Right atrium auricular region (tissue), 2 donors: ENCODE data around the gene CACYBP. TPM values are rescaled to one million over a fixed set of nuclear protein-coding genes. Genes with fewer than 3 reads are reported as not detected.

Experiments
- DNase-seq: peaks from one replicate; pipeline ENCODE4 v3.0.0-alpha.2; 2019; ENCODE audit warnings: low spot score
- H3K27ac ChIP-seq, 2 donors: fragments of 200-600 bp; sonication (generic); 1 replicate in 1 of 2; 2 replicates in 1 of 2; pipeline ENCODE4 v1.5.1; 2016 to 2019
- H3K27me3 ChIP-seq, 2 donors: fragments of 200-600 bp; sonication (generic); one replicate each; pipeline versions ENCODE4 v1.5.1 to v1.6.0; 2017 to 2019
- H3K36me3 ChIP-seq: fragments of 200-600 bp; sonication (generic); one replicate; pipeline ENCODE4 v1.5.1; 2016
- H3K4me1 ChIP-seq, 2 donors: fragments of 200-600 bp; sonication (generic); one replicate each; pipeline versions ENCODE4 v1.5.1 to v1.6.0; 2017 to 2019
- H3K4me3 ChIP-seq, 2 donors: fragments of 200-600 bp; sonication (generic); 1 replicate in 1 of 2; 2 replicates in 1 of 2; pipeline ENCODE4 v1.5.1; 2017 to 2019; ENCODE audit warnings: mild to moderate bottlenecking in 1 of 2, moderate library complexity in 1 of 2
- H3K9me3 ChIP-seq, 2 donors: fragments of 200-600 bp; sonication (generic); one replicate each; pipeline ENCODE4 v1.5.1; 2019
- total RNA-seq, 2 donors: library from RNA; depleted of rRNA; stranded (reverse); fragments of >200 nt; gene quantifications; one replicate each; pipeline ENCODE4 v1.1.0, GENCODE V29; 2016
- TF ChIP-seq, protein P1 (sequence below), 2 donors: fragments of 200-600 bp; sonication (generic); IDR thresholded peaks; one replicate each; pipeline ENCODE4 v1.5.1; 2019; ENCODE audit warnings: antibody characterized with exemption in 2 of 2

CACYBP gene
- total RNA-seq, 2 donors from 2014 or later = 40.5 to 59.7 TPM

- no peak for DNase-seq
- H3K27ac ChIP-seq = peak overlapping the region; percentile 59 to 74
- H3K4me3 ChIP-seq = no peak overlapping the region
- H3K36me3 ChIP-seq = peaks cover 6% of the 10 kb centered on the region
- no peaks in the 10 kb centered on the region for H3K9me3 ChIP-seq
- H3K4me1 ChIP-seq = peaks cover 0 to 14% of the 10 kb centered on the region in 2 donors
- H3K27me3 ChIP-seq = no peaks in the 10 kb centered on the region
- TF ChIP-seq, protein P1, sequence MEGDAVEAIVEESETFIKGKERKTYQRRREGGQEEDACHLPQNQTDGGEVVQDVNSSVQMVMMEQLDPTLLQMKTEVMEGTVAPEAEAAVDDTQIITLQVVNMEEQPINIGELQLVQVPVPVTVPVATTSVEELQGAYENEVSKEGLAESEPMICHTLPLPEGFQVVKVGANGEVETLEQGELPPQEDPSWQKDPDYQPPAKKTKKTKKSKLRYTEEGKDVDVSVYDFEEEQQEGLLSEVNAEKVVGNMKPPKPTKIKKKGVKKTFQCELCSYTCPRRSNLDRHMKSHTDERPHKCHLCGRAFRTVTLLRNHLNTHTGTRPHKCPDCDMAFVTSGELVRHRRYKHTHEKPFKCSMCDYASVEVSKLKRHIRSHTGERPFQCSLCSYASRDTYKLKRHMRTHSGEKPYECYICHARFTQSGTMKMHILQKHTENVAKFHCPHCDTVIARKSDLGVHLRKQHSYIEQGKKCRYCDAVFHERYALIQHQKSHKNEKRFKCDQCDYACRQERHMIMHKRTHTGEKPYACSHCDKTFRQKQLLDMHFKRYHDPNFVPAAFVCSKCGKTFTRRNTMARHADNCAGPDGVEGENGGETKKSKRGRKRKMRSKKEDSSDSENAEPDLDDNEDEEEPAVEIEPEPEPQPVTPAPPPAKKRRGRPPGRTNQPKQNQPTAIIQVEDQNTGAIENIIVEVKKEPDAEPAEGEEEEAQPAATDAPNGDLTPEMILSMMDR (IDR thresholded peaks at IDR 0.05) = no peak
Observed at GRCh38 chr1:174989536-174990220, 10.1 kb upstream of the CACYBP start.

DNA sequence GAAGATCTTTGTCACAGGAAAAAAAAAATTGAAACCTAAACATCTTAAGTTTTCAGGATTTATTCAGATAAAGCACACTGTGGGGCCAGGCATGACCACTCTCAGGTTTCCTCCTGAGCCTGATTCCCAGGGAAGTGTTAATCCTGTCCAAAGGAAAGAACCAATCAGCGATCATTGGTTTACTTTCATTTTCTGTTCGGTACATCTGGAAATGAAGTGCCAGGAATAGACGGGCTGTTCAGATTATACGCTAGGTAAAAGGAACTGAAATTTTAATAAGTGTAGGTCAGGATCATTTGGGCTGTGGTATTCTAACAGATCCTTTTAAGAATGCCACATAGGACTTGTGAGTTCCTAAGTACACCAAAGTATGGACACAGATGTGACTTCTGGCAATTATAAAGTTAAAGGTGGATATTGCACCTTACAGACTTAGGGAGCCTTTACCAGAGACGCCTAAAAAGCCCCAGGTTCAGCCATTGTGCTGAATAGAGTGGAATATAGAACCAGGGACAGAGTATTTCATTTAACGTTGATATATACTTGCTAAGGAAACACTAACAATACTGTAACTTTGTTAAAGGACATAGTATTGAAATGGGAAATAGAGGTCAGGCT, 9.3 kb upstream of the CACYBP start:
- no peaks in the 10 kb centered on the region for H3K27me3 ChIP-seq
- peak overlapping the region; percentile 59 to 74 for H3K27ac ChIP-seq
- no peaks in the 10 kb centered on the region for H3K9me3 ChIP-seq
- H3K36me3 ChIP-seq = peaks cover 6% of the 10 kb centered on the region
- TF ChIP-seq, protein P1 (IDR thresholded peaks at IDR 0.05) = no peak
- H3K4me1 ChIP-seq = peaks cover 0 to 14% of the 10 kb centered on the region in 2 donors
- H3K4me3 ChIP-seq = peak overlapping the region; percentile 20 to 50
- DNase-seq = no peak

DNA sequence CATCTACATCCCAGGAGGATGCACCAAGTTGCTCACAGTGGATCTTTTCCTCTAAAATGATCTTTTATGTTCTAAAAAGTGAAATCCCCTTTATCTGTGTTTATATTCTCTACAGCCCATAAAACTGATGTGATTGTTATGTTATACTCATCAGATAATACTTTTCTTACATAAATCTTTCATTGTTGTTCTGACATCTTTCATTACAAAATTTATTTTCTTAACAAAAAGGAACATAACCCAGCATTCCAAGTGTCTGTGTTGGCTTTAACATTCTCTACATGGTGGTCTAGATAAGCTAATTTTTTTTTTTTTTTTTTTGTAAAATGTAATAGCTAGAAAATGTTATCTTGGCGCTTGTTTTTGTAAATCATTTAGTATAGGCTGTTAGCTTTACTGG, 8.3 kb upstream of the CACYBP start:
- H3K9me3 ChIP-seq = no peaks in the 10 kb centered on the region
- H3K4me3 ChIP-seq = no peak overlapping the region
- peaks cover 0 to 14% of the 10 kb centered on the region in 2 donors for H3K4me1 ChIP-seq
- H3K27me3 ChIP-seq = no peaks in the 10 kb centered on the region
- peaks cover 6% of the 10 kb centered on the region for H3K36me3 ChIP-seq
- H3K27ac ChIP-seq = no peak overlapping the region
- TF ChIP-seq, protein P1 (IDR thresholded peaks at IDR 0.05) = no peak
- no peak for DNase-seq

DNA sequence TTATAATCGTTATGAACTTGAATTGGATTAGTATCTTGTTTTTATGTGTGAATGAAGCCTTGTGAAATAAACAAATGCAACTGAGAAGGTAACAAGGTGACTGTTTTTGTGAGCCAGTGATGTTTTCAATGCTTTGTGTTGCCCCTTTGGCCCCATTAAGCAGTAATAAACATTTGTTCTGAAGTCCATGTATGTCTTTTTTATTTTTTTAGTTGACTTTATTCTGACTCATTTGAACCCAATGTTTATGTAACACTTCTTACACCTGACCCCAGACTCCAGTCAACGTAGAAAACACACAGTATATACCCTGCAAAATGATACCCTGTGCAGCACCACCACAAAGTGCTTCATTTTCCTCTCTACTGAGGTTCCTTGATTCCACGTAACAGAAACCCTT, 4.6 kb upstream of the CACYBP start:
- no peaks in the 10 kb centered on the region for H3K27me3 ChIP-seq
- no peak for DNase-seq
- H3K27ac ChIP-seq = no peak overlapping the region
- H3K4me1 ChIP-seq = peaks cover 0 to 7% of the 10 kb centered on the region in 2 donors
- no peak overlapping the region for H3K4me3 ChIP-seq
- TF ChIP-seq, protein P1 (IDR thresholded peaks at IDR 0.05) = no peak
- peaks cover under 1% of the 10 kb centered on the region for H3K36me3 ChIP-seq
- no peaks in the 10 kb centered on the region for H3K9me3 ChIP-seq

GRCh38 chr1:174995916-174996315, 3.8 kb upstream of the CACYBP start:
- Histone ChIP-seq H3K36me3 (no peaks in the 10 kb centered on the region), H3K4me3 (no peak overlapping the region), H3K27me3 (no peaks in the 10 kb centered on the region), H3K4me1 (peaks cover 0 to 10% of the 10 kb centered on the region in 2 donors), H3K9me3 (no peaks in the 10 kb centered on the region), H3K27ac (no peak overlapping the region)
- DNase-seq = no peak
- TF ChIP-seq, protein P1 (IDR thresholded peaks at IDR 0.05) = no peak
